ENCODE data around the gene SNRPA.
A peak's percentile ranks its signal among the peaks of the same experiment; 100 is the strongest.

SNRPA gene

DNA sequence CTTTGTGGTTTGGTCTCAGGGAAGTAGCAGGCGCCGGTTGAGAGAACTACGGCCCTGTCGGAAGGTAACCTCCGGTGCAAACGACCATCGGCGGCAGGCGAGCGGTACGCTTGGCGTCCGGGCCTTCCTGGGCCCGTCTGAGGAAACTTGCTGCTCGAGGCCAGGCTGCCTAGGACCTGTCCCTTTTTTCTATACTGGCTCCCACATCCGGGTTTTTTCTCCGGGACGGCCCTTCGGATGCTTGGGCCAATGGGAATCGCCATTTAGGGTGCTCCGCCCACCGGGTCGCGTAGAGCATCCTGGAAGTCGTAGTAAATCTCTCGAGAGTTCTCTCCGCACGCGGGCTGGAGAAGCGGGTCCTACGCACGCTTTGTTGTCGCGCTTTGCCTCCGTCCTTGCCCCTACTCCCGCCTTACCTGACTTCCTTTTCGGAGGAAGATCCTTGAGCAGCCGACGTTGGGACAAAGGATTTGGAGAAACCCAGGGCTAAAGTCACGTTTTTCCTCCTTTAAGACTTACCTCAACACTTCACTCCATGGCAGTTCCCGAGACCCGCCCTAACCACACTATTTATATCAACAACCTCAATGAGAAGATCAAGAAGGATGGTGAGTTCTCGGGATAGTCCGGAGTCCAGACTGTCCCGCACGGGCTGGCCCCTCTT is at the start of gene SNRPA:
Gene SNRPA, plus strand, starts transcription at position 330 of the 664 bp plus-strand sequence. Its CDS starts 206 bp downstream, at position 536.
- peak; percentile 85 to 87 for DNase-seq (ENCODE audit: low read depth in 2 of 2)

GRCh38 chr19:40701758-40702157 is 49.2 kb upstream of the SNRPA start:
- DNase-seq (ENCODE audit: low read depth in 2 of 2) = no peak

DNA sequence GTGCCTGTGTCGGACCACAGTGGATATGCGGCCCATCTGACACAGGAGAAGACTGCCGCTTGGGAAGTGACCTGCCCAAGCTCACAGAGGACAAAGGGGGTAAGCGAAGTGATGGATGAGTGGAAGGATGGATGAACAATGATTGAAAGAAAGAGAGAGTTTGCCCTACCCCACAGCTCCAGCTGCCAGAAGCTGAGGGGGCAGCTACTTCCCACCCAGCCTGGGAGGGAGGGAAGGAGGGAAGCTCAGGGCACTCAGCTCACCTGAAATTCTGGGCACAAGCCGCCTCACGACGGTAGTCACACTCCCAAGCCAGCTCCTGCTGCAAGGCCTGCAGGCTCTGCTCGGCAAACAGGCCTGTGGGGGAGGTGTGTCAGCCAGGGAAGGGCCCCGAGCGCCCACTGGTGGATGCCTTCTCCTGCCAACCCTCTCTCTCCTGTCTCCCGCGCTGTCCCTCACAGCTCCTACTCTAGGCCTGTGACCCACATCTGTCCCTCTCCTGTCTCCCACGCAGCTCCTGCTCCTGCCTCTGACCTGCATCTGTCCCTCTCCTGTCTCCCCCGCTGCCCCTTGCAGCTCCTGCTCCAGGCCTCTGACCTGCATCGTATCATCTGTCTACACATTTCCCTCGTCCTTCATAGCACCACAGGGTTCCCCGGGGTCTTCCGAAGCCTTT is 48.5 kb upstream of the SNRPA start:
- DNase-seq (ENCODE audit: low read depth in 2 of 2) = no peak

DNA sequence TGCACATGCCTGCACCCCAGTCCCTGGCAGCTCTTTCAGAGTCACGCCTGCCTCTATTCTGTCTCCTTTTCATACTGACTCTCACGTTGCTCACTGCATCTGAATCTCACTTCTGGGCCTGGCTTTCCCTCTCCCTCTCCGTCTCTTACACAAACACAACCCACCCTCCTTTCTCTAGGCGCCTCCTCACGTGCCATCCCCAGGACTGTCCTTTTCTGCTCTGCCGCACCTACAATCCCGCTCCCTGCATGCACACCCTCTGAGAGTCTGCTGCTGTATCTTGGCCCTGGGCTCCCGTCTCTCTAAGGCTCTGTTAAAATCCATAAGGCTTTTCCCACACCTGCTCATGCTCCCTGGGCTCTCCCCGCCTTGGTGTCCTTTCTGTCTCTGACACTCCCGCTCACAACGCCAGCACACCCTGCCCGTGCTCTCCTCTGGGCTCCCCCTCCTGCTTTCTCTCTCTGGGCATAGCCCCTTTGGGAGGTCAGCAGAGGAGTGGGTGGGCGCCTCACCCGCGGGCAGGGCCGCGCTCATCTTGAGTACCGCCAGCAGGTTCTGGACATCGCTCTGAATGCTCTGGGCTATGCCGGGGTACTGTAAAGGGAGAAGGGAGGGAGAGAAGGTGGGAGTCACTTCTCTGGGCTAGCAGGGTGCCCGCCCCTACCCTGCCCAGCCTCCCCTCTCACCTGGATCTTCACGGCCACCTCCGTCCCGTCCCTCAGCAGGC is 47.8 kb upstream of the SNRPA start:
- DNase-seq (ENCODE audit: low read depth in 2 of 2) = no peak

GRCh38 chr19:40704491-40705361 is 46.3 kb upstream of the SNRPA start:
- no peak for DNase-seq (ENCODE audit: low read depth in 2 of 2)

GRCh38 chr19:40705362-40705651 is 45.7 kb upstream of the SNRPA start:
- no peak for DNase-seq (ENCODE audit: low read depth in 2 of 2)

DNA sequence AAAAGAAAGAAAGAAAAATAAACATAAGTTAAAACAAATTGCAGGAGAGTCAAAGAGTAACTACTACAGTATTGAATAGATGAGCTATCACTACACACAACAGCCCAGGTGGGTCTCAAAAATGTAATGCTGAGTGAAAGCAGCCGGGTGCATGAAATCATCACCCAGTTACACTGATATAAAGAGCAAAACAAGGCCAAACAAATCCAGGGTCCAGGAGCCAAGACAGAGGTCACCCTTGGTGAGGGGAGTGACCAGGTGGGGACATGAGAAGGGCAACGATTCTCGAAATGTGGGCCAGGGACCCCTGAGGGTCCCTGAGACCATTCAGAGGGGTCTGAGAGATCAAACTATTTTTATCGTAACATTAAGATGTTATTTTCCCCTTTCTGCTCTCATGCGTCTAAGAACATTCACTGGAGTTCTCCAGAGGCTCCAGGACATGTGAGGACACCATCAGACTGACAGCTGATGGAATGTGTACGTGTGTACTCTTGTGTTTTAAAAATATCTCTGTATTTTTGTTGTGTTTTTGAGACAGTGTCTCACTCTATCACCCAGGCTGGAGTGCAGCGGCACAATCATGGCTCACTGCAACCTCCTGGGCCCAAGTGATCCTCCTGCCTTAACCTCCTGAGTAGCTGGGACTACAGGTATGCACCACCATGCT is 44.9 kb upstream of the SNRPA start:
- no peak for DNase-seq (ENCODE audit: low read depth in 2 of 2)

GRCh38 chr19:40707615-40708014 is 43.4 kb upstream of the SNRPA start:
- DNase-seq (ENCODE audit: low read depth in 2 of 2) = no peak

DNA sequence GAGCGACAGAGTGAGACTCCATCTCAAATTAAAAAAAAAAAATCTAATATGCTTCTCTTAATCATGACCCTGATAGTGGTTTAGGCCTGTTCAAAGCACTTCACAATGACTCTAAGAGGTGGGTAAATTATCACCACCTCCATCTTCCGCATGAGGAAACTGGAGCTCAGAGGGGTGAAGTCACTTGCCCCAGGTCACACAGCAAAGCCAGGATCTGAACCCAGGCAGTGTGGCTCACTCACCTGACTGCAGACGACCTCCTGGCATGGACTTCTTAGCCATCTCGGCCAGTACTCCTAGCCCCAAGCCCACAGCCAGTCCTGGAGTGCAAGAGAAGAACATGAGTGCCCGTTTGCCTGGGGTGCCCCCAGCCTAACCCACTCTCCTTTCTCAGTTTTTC is 41.2 kb upstream of the SNRPA start:
- DNase-seq (ENCODE audit: low read depth in 2 of 2) = no peak

DNA sequence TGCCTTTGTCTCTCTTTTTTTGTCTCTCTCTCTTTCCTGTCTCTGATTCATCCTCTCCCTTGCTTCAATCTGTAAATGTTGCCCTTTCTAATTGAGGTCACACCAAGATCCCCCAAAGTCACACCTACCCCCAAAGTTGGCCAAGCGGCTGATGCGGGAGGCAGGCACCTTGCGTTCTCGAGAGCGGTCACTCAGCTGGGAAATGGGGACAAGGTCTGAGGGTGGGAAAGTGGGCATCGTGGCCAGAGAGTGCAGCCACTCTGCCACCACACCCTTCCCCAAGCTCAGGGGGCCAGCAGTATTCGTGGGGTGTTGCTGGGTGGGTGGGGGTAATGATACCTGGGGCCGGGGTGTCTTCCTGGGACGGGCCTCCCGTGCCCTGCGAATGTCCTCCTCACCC is 37.1 kb upstream of the SNRPA start:
- DNase-seq (ENCODE audit: low read depth in 2 of 2) = no peak

DNA sequence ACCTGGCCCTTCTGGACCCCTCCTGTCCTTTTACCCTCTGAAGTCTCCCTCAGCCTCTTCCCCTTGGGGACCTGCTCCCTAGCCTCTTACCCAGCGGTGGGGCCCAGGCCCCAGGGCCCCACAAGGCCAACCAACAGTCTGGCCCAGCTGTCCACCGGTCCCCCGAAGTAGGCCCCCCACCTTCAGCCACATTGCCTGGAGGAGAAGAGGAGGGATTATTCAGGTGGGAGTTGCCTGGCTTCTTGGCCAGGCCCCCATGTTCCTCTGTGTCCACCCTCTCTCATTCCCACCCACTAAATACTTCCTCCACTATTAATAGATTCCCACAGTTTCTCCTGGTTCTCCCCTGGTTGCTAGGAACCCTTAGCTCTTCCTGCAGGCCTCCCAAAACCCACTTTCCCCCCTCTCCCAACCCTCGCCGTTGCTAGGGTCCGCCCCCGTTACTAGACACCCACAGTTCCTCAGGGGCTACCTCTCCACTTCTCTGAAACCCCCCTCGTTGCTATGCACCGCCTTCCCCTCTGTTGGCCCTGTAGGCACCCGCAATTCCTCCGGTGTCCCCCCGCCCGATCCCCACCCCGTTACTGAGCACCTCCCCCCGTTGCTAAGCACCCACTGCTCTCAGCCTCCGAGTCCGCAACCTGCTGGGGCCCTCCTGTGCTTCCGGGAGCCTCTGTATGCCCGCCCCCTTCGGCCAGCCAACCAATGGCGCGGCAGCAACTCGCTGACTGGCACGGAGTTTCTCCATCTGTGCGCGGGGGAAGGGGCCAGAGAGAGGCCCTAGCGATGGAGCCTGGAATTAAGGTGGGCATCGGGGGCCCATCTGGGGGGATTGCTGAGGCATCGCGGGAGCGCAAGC is 36.3 kb upstream of the SNRPA start:
- peak; percentile 76 to 86 for DNase-seq (ENCODE audit: low read depth in 2 of 2)

DNA sequence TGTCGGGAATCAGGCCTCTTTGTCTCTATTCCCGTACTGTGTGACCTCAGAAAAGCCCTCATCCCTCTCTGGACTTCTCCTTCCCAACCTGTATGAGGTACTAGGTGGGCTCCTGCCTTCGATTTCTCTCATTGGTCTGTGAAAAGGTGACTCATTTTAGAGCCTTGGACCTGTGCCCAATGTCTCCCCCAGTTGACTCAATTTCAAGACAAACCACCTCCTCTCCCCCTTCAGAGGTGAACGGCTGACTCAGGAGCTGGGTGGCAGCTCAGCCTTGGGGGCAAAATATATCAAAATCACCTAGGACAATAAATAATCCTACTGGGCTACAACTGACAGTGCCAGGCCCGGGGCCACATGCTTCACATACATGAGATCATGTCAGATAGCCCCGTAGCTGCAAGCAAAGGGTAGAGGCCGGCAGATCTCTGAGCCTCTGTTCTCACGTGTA is 34.9 kb upstream of the SNRPA start:
- DNase-seq (ENCODE audit: low read depth in 2 of 2) = peak; percentile 35 to 46

DNA sequence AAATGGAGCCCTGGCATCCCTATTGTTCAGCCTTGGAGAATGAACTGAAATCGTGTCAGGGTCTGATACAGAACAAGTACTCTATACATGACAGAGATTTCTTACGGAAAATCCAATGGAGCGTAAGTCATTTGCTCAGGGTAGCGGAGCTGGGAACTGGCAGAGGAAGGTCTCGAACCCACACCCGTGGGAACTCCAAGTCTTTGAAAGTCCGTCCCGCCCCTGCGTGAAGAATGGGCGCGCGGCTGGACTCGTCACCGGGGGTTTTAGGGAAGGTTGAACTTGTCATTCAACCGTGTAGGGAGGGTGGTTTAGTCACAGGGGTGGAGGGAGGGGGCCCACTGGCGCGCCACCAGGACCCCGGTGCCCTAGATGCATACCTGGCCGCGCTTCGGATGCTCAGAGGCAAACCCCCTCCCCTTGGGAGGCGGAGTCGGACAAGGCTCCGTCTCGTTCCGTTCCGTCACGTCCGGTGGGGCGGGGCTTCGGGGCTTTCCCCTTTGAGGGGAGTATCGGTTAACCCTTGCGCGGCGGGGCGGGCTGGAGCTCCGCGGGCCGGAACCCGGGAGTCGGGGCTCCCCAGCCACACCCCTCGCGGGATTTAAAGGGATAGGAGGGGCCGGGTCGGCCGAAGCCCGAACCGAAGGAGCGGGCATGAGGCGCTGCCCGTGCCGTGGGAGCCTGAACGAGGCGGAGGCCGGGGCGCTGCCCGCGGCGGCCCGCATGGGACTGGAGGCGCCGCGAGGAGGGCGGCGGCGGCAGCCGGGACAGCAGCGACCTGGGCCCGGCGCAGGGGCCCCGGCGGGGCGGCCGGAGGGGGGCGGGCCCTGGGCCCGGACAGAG is 34.3 kb upstream of the SNRPA start, which contains the start of the genes COQ8B and ITPKC:
Gene COQ8B, minus strand, starts transcription at position 405 of the 843 bp plus-strand sequence. CDS start 2,254 bp downstream, outside the sequence.
Gene ITPKC, plus strand, starts transcription at position 631 of the 843 bp plus-strand sequence. Its CDS starts 24 bp downstream, at position 655.
- peak; percentile 98 to 100 for DNase-seq (ENCODE audit: low read depth in 2 of 2)

GRCh38 chr19:40717325-40717879 is 33.6 kb upstream of the SNRPA start:
- no peak for DNase-seq (ENCODE audit: low read depth in 2 of 2)

DNA sequence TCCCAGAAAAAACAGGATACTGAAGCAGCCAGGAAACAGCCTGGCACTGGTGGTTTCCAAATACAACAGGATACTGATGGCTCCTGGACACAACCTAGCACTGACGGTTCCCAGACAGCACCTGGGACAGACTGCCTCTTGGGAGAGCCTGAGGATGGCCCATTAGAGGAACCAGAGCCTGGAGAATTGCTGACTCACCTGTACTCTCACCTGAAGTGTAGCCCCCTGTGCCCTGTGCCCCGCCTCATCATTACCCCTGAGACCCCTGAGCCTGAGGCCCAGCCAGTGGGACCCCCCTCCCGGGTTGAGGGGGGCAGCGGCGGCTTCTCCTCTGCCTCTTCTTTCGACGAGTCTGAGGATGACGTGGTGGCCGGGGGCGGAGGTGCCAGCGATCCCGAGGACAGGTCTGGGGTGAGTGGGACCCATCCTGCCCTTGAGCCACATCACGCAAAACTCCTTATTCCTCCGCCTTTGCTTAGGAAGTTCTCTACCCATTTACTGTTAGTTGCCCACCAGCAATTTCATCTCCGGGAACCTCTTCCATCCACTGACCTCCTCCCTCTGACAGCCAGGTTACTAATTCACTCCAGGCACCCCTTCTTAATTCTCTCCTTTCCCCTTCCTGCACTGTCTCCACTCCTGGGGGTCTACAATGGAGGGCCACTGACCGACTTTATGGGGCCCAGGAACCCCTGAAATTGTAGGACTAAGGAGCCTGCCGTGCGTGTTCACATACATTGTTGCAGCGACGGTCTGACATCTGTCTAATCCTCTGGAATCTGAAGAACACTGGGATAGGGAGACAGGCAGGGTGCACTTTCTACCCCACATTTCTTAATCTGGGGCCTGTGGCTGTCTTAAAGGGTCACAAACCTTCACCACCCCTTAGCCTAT is 32.9 kb upstream of the SNRPA start:
- DNase-seq (ENCODE audit: low read depth in 2 of 2) = no peak

GRCh38 chr19:40718774-40719391 is 32.1 kb upstream of the SNRPA start:
- DNase-seq (ENCODE audit: low read depth in 2 of 2) = no peak

DNA sequence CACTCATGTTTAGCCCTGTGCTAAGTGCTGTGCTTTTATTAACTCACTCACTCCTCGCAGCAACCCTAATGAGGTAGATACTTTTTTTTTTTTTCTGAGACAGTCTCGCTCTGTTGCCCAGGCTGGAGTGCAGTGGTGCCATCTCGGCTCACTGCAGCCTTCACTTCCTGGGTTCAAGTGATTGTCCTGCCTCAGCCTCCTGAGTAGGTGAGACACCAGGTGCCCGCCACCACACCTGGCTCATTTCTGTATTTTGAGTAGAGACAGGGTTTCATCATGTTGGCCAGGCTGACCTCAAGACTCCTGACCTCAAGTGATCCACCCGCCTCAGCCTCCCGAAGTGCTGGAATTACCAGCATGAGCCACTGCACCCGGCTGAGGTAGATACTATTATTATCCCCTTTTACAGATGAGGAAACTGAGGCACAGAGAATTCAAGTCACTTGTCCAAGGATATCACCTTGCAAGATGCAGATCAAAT is 31.5 kb upstream of the SNRPA start:
- no peak for DNase-seq (ENCODE audit: low read depth in 2 of 2)
